Neural progenitor cell (in vitro differentiated cells): ENCODE data around the gene MAP3K2. TPM values are rescaled to one million over a fixed set of nuclear protein-coding genes. Genes with fewer than 3 reads are reported as not detected.
"Not testable (repeated sequence)": the region's sequence is repeated elsewhere in the genome, so short reads cannot be mapped to it uniquely, and the experiment has no call there.

ENCODE experiments used
- DNase-seq: peaks from one replicate; pipeline ENCODE4 v3.0.0-alpha.2; 2016; ENCODE audit warnings: low spot score
- H2AFZ ChIP-seq: fragments of 200-600 bp; sonication (generic); replicated peaks from 2 replicates; pipeline ENCODE4 v1.6.1; 2016; ENCODE audit warnings: antibody characterized with exemption
- H3F3A ChIP-seq: fragments of 200-600 bp; sonication (generic); 2 replicates; pipeline ENCODE4 v1.6.1; 2016; ENCODE audit warnings: antibody characterized with exemption, low read depth
- H3K27ac ChIP-seq: fragments of 200-600 bp; sonication (generic); 2 replicates; pipeline ENCODE4 v1.5.1; 2016; ENCODE audit warnings: mild to moderate bottlenecking
- H3K27me3 ChIP-seq: fragments of 200-600 bp; sonication (generic); 2 replicates; pipeline ENCODE4 v1.6.1; 2016; ENCODE audit warnings: mild to moderate bottlenecking, moderate library complexity
- H3K36me3 ChIP-seq: fragments of 200-600 bp; sonication (generic); 2 replicates; pipeline ENCODE4 v1.5.1; 2016
- H3K4me1 ChIP-seq: fragments of 200-600 bp; sonication (generic); 2 replicates; pipeline ENCODE4 v1.6.1; 2016; ENCODE audit warnings: mixed run types
- H3K4me2 ChIP-seq: fragments of 200-600 bp; sonication (generic); 2 replicates; pipeline ENCODE4 v1.6.1; 2016
- H3K4me3 ChIP-seq: fragments of 200-600 bp; sonication (generic); 2 replicates; pipeline ENCODE4 v1.5.1; 2016
- H3K79me2 ChIP-seq: fragments of 200-600 bp; sonication (generic); 2 replicates; pipeline ENCODE4 v1.6.1; 2016; ENCODE audit warnings: low read depth
- H3K9ac ChIP-seq: fragments of 200-600 bp; sonication (generic); 2 replicates; pipeline ENCODE4 v1.6.1; 2016
- H3K9me3 ChIP-seq: fragments of 200-600 bp; sonication (generic); 2 replicates; pipeline ENCODE4 v1.5.1; 2016; ENCODE audit warnings: low read depth
- H4K20me1 ChIP-seq: fragments of 200-600 bp; sonication (generic); 2 replicates; pipeline ENCODE4 v1.6.1; 2016; ENCODE audit warnings: low read depth
- H3K27ac Mint-ChIP-seq: 3 replicates; pipeline ENCODE4 v1.8.0; 2021; ENCODE audit warnings: mixed read lengths
- H3K27me3 Mint-ChIP-seq: 2 replicates; pipeline ENCODE4 v1.8.0; 2022; ENCODE audit warnings: low read depth, mild to moderate bottlenecking, inconsistent platforms, moderate library complexity, mixed read lengths; ENCODE audit not compliant: insufficient read depth
- H3K36me3 Mint-ChIP-seq: 3 replicates; pipeline ENCODE4 v1.8.0; 2021; ENCODE audit warnings: mixed read lengths
- H3K4me1 Mint-ChIP-seq: 3 replicates; pipeline ENCODE4 v1.8.0; 2021; ENCODE audit warnings: mixed read lengths
- H3K4me3 Mint-ChIP-seq: 3 replicates; pipeline ENCODE4 v1.8.0; 2021; ENCODE audit warnings: mild to moderate bottlenecking, moderate library complexity, mixed read lengths
- H3K9me3 Mint-ChIP-seq: 3 replicates; pipeline ENCODE4 v1.8.0; 2020; ENCODE audit warnings: mixed read lengths
- CTCF ChIP-seq: fragments of 200-600 bp; sonication (generic); IDR thresholded peaks from 2 replicates; pipeline ENCODE4 v1.5.1; 2017; ENCODE audit warnings: antibody characterized with exemption, mild to moderate bottlenecking
- EZH2 ChIP-seq: fragments of 200-600 bp; sonication (generic); IDR thresholded peaks from 2 replicates; pipeline ENCODE4 v1.6.1; 2017; ENCODE audit warnings: antibody characterized with exemption, mild to moderate bottlenecking, moderate library complexity
- EZH2phosphoT487 ChIP-seq: fragments of 200-600 bp; sonication (generic); IDR thresholded peaks from 2 replicates; pipeline ENCODE4 v1.6.1; 2017; ENCODE audit warnings: antibody characterized with exemption
- total RNA-seq: library from RNA; depleted of rRNA; stranded (reverse); fragments of >200 nt; gene quantifications from 2 replicates; pipeline ENCODE4 v1.2.3, GENCODE V29; 2015; ENCODE audit warnings: low replicate concordance

The MAP3K2 gene
- total RNA-seq, 1 donor from 2014 or later: 24.5 TPM

GRCh38 chr2:127357591-127357990 lies 30.2 kb downstream of the MAP3K2 start:
- Histone ChIP-seq H3K27me3 (no peaks in the 10 kb centered on the region), H3K4me3 (no peak overlapping the region), H3K9ac (no peak overlapping the region), H3K9me3 (no peaks in the 10 kb centered on the region), H3K4me2 (no peak overlapping the region), H3F3A (no peaks in the 10 kb centered on the region), H3K79me2 (peaks cover 75% of the 10 kb centered on the region), H3K27ac (no peak overlapping the region), H2AFZ (no peak overlapping the region), H4K20me1 (peaks cover 30% of the 10 kb centered on the region), H3K36me3 (no peaks in the 10 kb centered on the region), H3K4me1 (peaks cover 13% of the 10 kb centered on the region)
- Mint-ChIP-seq H3K4me3 (no peak overlapping the region), H3K36me3 (peaks cover 29% of the 10 kb centered on the region), H3K4me1 (no peaks in the 10 kb centered on the region), H3K27me3 (no peaks in the 10 kb centered on the region), H3K9me3 (peaks cover 29% of the 10 kb centered on the region), H3K27ac (no peak overlapping the region)
- no peak for TF ChIP-seq EZH2phosphoT487
- TF ChIP-seq CTCF: no peak
- TF ChIP-seq EZH2: no peak
- no peak for DNase-seq

- H4K20me1 ChIP-seq: peaks cover 27% of the 10 kb centered on the region
- no peak overlapping the region for H3K4me3 Mint-ChIP-seq
- no peaks in the 10 kb centered on the region for H3F3A ChIP-seq
- H3K36me3 Mint-ChIP-seq: peaks cover 33% of the 10 kb centered on the region
- no peaks in the 10 kb centered on the region for H3K9me3 ChIP-seq
- H2AFZ ChIP-seq: no peak overlapping the region
- peaks cover 13% of the 10 kb centered on the region for H3K4me1 ChIP-seq
- DNase-seq: no peak
- H3K36me3 ChIP-seq: no peaks in the 10 kb centered on the region
- no peak overlapping the region for H3K27ac Mint-ChIP-seq
- no peak overlapping the region for H3K27ac ChIP-seq
- no peak overlapping the region for H3K9ac ChIP-seq
- H3K79me2 ChIP-seq: peaks cover 73% of the 10 kb centered on the region
- no peaks in the 10 kb centered on the region for H3K27me3 ChIP-seq
- TF ChIP-seq CTCF (no peak), EZH2 (no peak), EZH2phosphoT487 (no peak)
- no peak overlapping the region for H3K4me3 ChIP-seq
- no peak overlapping the region for H3K4me2 ChIP-seq
- no peaks in the 10 kb centered on the region for H3K4me1 Mint-ChIP-seq
- H3K9me3 Mint-ChIP-seq: peaks cover 34% of the 10 kb centered on the region
- no peaks in the 10 kb centered on the region for H3K27me3 Mint-ChIP-seq
Observed at GRCh38 chr2:127356531-127356930, 31.2 kb downstream of the MAP3K2 start.

GRCh38 chr2:127355407-127356008 lies 32.3 kb downstream of the MAP3K2 start:
- no peaks in the 10 kb centered on the region for H3K27me3 Mint-ChIP-seq
- Histone ChIP-seq H3K27me3 (no peaks in the 10 kb centered on the region), H3F3A (no peaks in the 10 kb centered on the region), H3K9ac (no peak overlapping the region), H3K79me2 (peaks cover 76% of the 10 kb centered on the region), H3K36me3 (no peaks in the 10 kb centered on the region), H2AFZ (no peak overlapping the region), H3K4me1 (peaks cover 13% of the 10 kb centered on the region), H3K27ac (no peak overlapping the region), H3K9me3 (no peaks in the 10 kb centered on the region), H4K20me1 (peaks cover 26% of the 10 kb centered on the region), H3K4me3 (no peak overlapping the region), H3K4me2 (no peak overlapping the region)
- peaks cover 33% of the 10 kb centered on the region for H3K36me3 Mint-ChIP-seq
- peaks cover 39% of the 10 kb centered on the region for H3K9me3 Mint-ChIP-seq
- H3K4me1 Mint-ChIP-seq: no peaks in the 10 kb centered on the region
- no peak overlapping the region for H3K27ac Mint-ChIP-seq
- peak; percentile 18 for DNase-seq
- no peak overlapping the region for H3K4me3 Mint-ChIP-seq
- TF ChIP-seq CTCF (peak; percentile 66), EZH2phosphoT487 (no peak)

- peaks cover 13% of the 10 kb centered on the region for H4K20me1 ChIP-seq
Observed at GRCh38 chr2:127353873-127354676, 33.7 kb downstream of the MAP3K2 start.

GRCh38 chr2:127353223-127353622 lies 34.6 kb downstream of the MAP3K2 start:
- not testable (repeated sequence) for DNase-seq

More at GRCh38 chr2:127353873-127354676, 33.7 kb downstream of the MAP3K2 start:
- not testable (repeated sequence) for H3K27me3 Mint-ChIP-seq, H3K4me3 Mint-ChIP-seq, H3K4me3 ChIP-seq, H3K27ac Mint-ChIP-seq, H3K36me3 ChIP-seq, DNase-seq, H3K27ac ChIP-seq, H3F3A ChIP-seq, H3K27me3 ChIP-seq, H3K4me1 ChIP-seq, H2AFZ ChIP-seq, H3K4me1 Mint-ChIP-seq, H3K9me3 ChIP-seq, H3K4me2 ChIP-seq, H3K9ac ChIP-seq
- H3K9me3 Mint-ChIP-seq: peaks cover 39% of the 10 kb centered on the region
- peaks cover 28% of the 10 kb centered on the region for H3K36me3 Mint-ChIP-seq
- H3K79me2 ChIP-seq: peaks cover 77% of the 10 kb centered on the region

More at GRCh38 chr2:127353223-127353622, 34.6 kb downstream of the MAP3K2 start:
- not testable (repeated sequence) for H3F3A ChIP-seq, H3K27me3 Mint-ChIP-seq, H3K4me2 ChIP-seq, H3K4me1 Mint-ChIP-seq, H3K9ac ChIP-seq, H3K27me3 ChIP-seq, H3K9me3 ChIP-seq, H3K27ac ChIP-seq, H4K20me1 ChIP-seq, H2AFZ ChIP-seq, H3K27ac Mint-ChIP-seq, H3K4me3 ChIP-seq, H3K36me3 ChIP-seq, H3K4me3 Mint-ChIP-seq, H3K4me1 ChIP-seq
- peaks cover 26% of the 10 kb centered on the region for H3K36me3 Mint-ChIP-seq
- peaks cover 34% of the 10 kb centered on the region for H3K9me3 Mint-ChIP-seq
- peaks cover 82% of the 10 kb centered on the region for H3K79me2 ChIP-seq
